Fibroblast of lung (primary cell): ENCODE measurements around the gene SMOC2.

Experiments used
- CTCF ChIP-seq, 2 donors: IDR thresholded peaks in 1 of 2; conservative IDR thresholded peaks in 1 of 2; 1 replicate in 1 of 2; 2 replicates in 1 of 2; pipeline ENCODE4 v1.5.1; 2011 to 2012; ENCODE audit warnings: low read length in 2 of 2, control low read depth in 1 of 2, inconsistent platforms in 1 of 2, low read depth in 1 of 2, mild to moderate bottlenecking in 1 of 2
- EZH2 ChIP-seq: IDR thresholded peaks from 2 replicates; pipeline ENCODE4 v1.5.1; 2012; ENCODE audit warnings: low read length, control low read depth, mild to moderate bottlenecking; ENCODE audit errors: missing control alignments

- TF ChIP-seq EZH2 (no peak), CTCF (conservative IDR thresholded peaks at IDR 0.05 in 1 of 2, IDR thresholded peaks at IDR 0.05 in 1 of 2; ENCODE audit: low read depth in 1 of 2, low read length in 2 of 2) (no peak)
These were observed 73.2 kb downstream of the SMOC2 start for GRCh38 chr6:168514216-168514615.
